ENCODE data around the gene NUP85. TPM values are rescaled to one million over a fixed set of nuclear protein-coding genes. Genes with fewer than 3 reads are reported as not detected.
A peak's percentile ranks its signal among the peaks of the same experiment; 100 is the strongest.
"Not testable (repeated sequence)": the region's sequence is repeated elsewhere in the genome, so short reads cannot be mapped to it uniquely, and the experiment has no call there.

NUP85 gene
- polyA plus RNA-seq, 1 of the 3 experiments (the other 2 are of a cell fraction), result 80.5 TPM

DNA sequence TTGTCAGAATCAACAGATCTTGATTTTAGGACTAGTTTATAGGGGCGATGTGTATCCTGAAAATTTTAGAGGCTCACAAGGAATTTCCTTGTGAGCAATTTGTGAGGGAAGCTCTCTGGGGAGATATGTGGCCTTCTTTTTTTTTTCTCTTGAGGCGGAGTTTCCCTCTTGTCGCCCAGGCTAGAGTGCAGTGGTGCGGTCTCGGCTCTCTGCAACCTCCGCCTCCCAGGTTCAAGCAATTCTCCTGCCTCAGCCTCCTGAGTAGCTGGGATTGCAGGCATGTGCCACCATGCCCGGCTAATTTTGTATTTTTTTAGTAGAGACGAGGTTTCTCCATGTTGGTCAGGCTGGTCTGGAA is 1.6 kb downstream of the NUP85 start:
- peak overlapping the region; percentile 93; the same call in 1 of the 2 replicates for H3K9ac ChIP-seq
- H3K27ac ChIP-seq (ENCODE audit: low read depth in 2 of 2, low read length in 1 of 2); H2AFZ ChIP-seq (ENCODE audit: low read depth); DNase-seq; H4K20me1 ChIP-seq (ENCODE audit: insufficient read depth); H3K4me1 ChIP-seq (ENCODE audit: control insufficient read depth in 1 of 2, insufficient read depth in 2 of 2, low read depth in 1 of 2, low read length in 1 of 2); H3K9me3 ChIP-seq; H3K27me3 ChIP-seq (ENCODE audit: insufficient read depth); H3K9me2 ChIP-seq: not testable (repeated sequence)
- H3K4me3 ChIP-seq (ENCODE audit: low read depth in 2 of 2, low read length in 1 of 2), result peak overlapping the region; percentile 70 to 87; a peak in 3 of 4 replicates
- CTCF ChIA-PET, result interaction anchor here (0.7 to 11.4 kb wide), 8 partner anchors 10 to 206 kb away, joined by 3 to 231 read pairs (median 8); partner anchors contain the start of genes ARMC7, GGA3 and MRPS7
- POLR2A ChIA-PET, result interaction anchor here (1.3 kb wide), 1 partner anchor 93 kb away, joined by 4 read pairs; no protein-coding TSS in a partner anchor
- 75% methylated on average over 8 of the region's 8 CpGs for WGBS (ENCODE audit: low lambda C conversion rate)
- peaks cover 67% of the 10 kb centered on the region for H3K79me2 ChIP-seq (ENCODE audit: insufficient read depth)
- H3F3A ChIP-seq (replicated peaks; ENCODE audit: insufficient read depth), result peaks cover 29% of the 10 kb centered on the region
- peak overlapping the region; percentile 85 for H3K4me2 ChIP-seq
- peaks cover 19 to 34% of the 10 kb centered on the region in 2 experiments for H3K36me3 ChIP-seq (replicated peaks in 1 of 2; ENCODE audit: control insufficient read depth in 1 of 2, insufficient read depth in 2 of 2, low read length in 1 of 2)

DNA sequence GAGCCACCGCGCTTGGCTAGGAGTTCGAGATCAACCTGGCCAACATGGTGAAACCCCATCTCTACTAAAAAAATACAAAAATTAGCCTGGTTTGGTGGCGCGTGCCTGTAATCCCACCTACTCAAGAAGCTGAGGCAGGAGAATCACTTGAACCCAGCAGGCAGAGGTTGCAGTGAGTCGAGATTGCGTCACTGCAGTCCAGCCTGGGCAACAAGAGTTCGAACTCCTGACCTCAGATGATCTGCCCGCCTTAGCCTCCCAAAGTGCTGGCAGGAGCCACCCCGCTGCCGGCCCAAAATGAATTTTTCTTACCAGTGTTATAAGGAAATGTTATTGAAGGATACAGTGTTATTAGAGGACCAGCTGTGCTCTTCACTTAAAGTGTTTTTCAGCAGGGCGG is 2.3 kb downstream of the NUP85 start:
- H3K79me2 ChIP-seq (ENCODE audit: insufficient read depth), result peaks cover 67% of the 10 kb centered on the region
- no peak overlapping the region for H3K4me3 ChIP-seq (ENCODE audit: low read depth in 2 of 2, low read length in 1 of 2)
- H2AFZ ChIP-seq (ENCODE audit: low read depth), result no peak overlapping the region
- peaks cover 25% of the 10 kb centered on the region for H3F3A ChIP-seq (replicated peaks; ENCODE audit: insufficient read depth)
- DNase-seq, result no peak
- no peaks in the 10 kb centered on the region for H3K27me3 ChIP-seq (ENCODE audit: insufficient read depth)
- no peaks in the 10 kb centered on the region for H3K9me3 ChIP-seq
- 90% methylated on average over 12 of the region's 12 CpGs for WGBS (ENCODE audit: low lambda C conversion rate)
- H3K9ac ChIP-seq, result no peak overlapping the region
- ChIA-PET POLR2A (no interaction called here), CTCF (interaction anchor here (0.7 to 7.1 kb wide), 4 partner anchors 10 to 184 kb away, joined by 3 to 61 read pairs (median 6); no protein-coding TSS in a partner anchor)
- TF ChIP-seq, protein P1, sequence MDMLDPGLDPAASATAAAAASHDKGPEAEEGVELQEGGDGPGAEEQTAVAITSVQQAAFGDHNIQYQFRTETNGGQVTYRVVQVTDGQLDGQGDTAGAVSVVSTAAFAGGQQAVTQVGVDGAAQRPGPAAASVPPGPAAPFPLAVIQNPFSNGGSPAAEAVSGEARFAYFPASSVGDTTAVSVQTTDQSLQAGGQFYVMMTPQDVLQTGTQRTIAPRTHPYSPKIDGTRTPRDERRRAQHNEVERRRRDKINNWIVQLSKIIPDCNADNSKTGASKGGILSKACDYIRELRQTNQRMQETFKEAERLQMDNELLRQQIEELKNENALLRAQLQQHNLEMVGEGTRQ (IDR thresholded peaks at IDR 0.05; ENCODE audit: borderline replicate concordance, low read depth, low read length), result no peak
- TF ChIP-seq SMC3 (IDR thresholded peaks at IDR 0.05; ENCODE audit: low read depth, low read length) (no peak), JUND (IDR thresholded peaks at IDR 0.05) (no peak), GABPA (IDR thresholded peaks at IDR 0.05; ENCODE audit: low read depth) (no peak), NRF1 (IDR thresholded peaks at IDR 0.05; ENCODE audit: low read depth, low read length) (no peak), EP300 (IDR thresholded peaks at IDR 0.05; ENCODE audit: borderline replicate concordance in 1 of 2, low read depth in 1 of 2, low read length in 1 of 2) (no peak)
- TF ChIP-seq, protein P2, sequence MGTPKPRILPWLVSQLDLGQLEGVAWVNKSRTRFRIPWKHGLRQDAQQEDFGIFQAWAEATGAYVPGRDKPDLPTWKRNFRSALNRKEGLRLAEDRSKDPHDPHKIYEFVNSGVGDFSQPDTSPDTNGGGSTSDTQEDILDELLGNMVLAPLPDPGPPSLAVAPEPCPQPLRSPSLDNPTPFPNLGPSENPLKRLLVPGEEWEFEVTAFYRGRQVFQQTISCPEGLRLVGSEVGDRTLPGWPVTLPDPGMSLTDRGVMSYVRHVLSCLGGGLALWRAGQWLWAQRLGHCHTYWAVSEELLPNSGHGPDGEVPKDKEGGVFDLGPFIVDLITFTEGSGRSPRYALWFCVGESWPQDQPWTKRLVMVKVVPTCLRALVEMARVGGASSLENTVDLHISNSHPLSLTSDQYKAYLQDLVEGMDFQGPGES (IDR thresholded peaks at IDR 0.05; ENCODE audit: low read depth, low read length), result no peak
- H3K9me2 ChIP-seq, result no peaks in the 10 kb centered on the region
- no peak overlapping the region for H3K27ac ChIP-seq (ENCODE audit: low read depth in 2 of 2, low read length in 1 of 2)
- peak overlapping the region; percentile 85; the same call in 1 of the 2 replicates for H3K4me2 ChIP-seq
- peaks cover 23 to 40% of the 10 kb centered on the region in 2 experiments for H3K36me3 ChIP-seq (replicated peaks in 1 of 2; ENCODE audit: control insufficient read depth in 1 of 2, insufficient read depth in 2 of 2, low read length in 1 of 2)
- H3K4me1 ChIP-seq (ENCODE audit: control insufficient read depth in 1 of 2, insufficient read depth in 2 of 2, low read depth in 1 of 2, low read length in 1 of 2), result peaks cover 4 to 6% of the 10 kb centered on the region in 2 experiments; a peak in 1 of 4 replicates
- no peaks in the 10 kb centered on the region; the same call in 1 of the 2 replicates for H4K20me1 ChIP-seq (ENCODE audit: insufficient read depth)

DNA sequence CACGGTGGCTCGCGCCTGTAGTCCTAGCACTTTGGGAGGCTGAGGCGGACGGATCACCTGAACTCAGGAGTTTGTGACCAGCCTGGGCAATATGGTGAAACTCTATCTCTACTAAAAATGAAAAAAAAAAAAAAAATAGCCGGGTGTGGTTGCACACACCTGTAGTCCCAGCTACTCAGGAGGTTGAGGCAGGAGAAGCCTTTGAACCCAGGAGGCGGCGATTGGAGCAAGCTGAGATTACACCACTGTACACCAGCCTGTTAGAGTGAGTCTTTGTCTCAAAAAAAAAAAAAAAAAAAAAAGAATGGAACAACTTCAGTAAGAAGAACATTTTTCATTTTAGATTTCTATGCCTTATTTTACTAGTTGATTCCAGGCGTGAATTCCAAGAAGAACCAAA is 2.7 kb downstream of the NUP85 start:
- peaks cover 25% of the 10 kb centered on the region for H3F3A ChIP-seq (replicated peaks; ENCODE audit: insufficient read depth)
- CTCF ChIA-PET, result interaction anchor here (1.2 to 7.1 kb wide), 4 partner anchors 9 to 94 kb away, joined by 3 to 61 read pairs (median 9); no protein-coding TSS in a partner anchor
- no peak overlapping the region for H2AFZ ChIP-seq (ENCODE audit: low read depth)
- H3K9me3 ChIP-seq, result no peaks in the 10 kb centered on the region
- H3K4me3 ChIP-seq (ENCODE audit: low read depth in 2 of 2, low read length in 1 of 2), result no peak overlapping the region
- no peak for TF ChIP-seq EZH2phosphoT487 (IDR thresholded peaks at IDR 0.05; ENCODE audit: borderline replicate concordance, low read depth)
- no peak for TF ChIP-seq FOSL2 (IDR thresholded peaks at IDR 0.05; ENCODE audit: borderline replicate concordance, low read depth)
- no peak for DNase-seq
- H3K4me2 ChIP-seq, result no peak overlapping the region
- peaks cover 26 to 44% of the 10 kb centered on the region in 2 experiments for H3K36me3 ChIP-seq (replicated peaks in 1 of 2; ENCODE audit: control insufficient read depth in 1 of 2, insufficient read depth in 2 of 2, low read length in 1 of 2)
- peaks cover 67% of the 10 kb centered on the region for H3K79me2 ChIP-seq (ENCODE audit: insufficient read depth)
- no peaks in the 10 kb centered on the region; the same call in 1 of the 2 replicates for H4K20me1 ChIP-seq (ENCODE audit: insufficient read depth)
- 98% methylated on average over 9 of the region's 9 CpGs for WGBS (ENCODE audit: low lambda C conversion rate)
- H3K9me2 ChIP-seq, result no peaks in the 10 kb centered on the region
- H3K9ac ChIP-seq, result no peak overlapping the region
- H3K27ac ChIP-seq (ENCODE audit: low read depth in 2 of 2, low read length in 1 of 2), result no peak overlapping the region
- POLR2A ChIA-PET, result interaction anchor here (1.2 kb wide), 1 partner anchor 10 kb away, joined by 4 read pairs; no protein-coding TSS in a partner anchor
- H3K27me3 ChIP-seq (ENCODE audit: insufficient read depth), result no peaks in the 10 kb centered on the region
- H3K4me1 ChIP-seq (ENCODE audit: control insufficient read depth in 1 of 2, insufficient read depth in 2 of 2, low read depth in 1 of 2, low read length in 1 of 2), result peaks cover 4 to 6% of the 10 kb centered on the region in 2 experiments; a peak in 1 of 4 replicates

Measured in SK-N-SH (cell line).